ENCODE results near the gene JRKL. TPM values are rescaled to one million over a fixed set of nuclear protein-coding genes. Genes with fewer than 3 reads are reported as not detected.

Gene JRKL
- total RNA-seq, 4 donors from 2014 or later, result 1.1 to 210 (median 8.2) TPM

GRCh38 chr11:96393753-96394348, 4.0 kb downstream of the JRKL start:
- TF ChIP-seq POLR2AphosphoS5 (IDR thresholded peaks at IDR 0.05) (no peak), CTCF (IDR thresholded peaks at IDR 0.05) (peak; percentile 60 to 68 (median 66))
- Histone ChIP-seq H3K27me3 (no peaks in the 10 kb centered on the region), H3K9me3 (no peaks in the 10 kb centered on the region), H3K4me3 (no peak overlapping the region), H3K27ac (no peak overlapping the region), H3K4me1 (peaks cover 0 to 14% (median 10%) of the 10 kb centered on the region in 4 donors), H3K36me3 (no peaks in the 10 kb centered on the region)
- in situ Hi-C loops (cut with MboI; ENCODE audit: low pct_ligation_motif_present in 1 of 4, low pct_unique_long_range_greater_than_20kb in 1 of 4, low sequenced_read_pairs in 3 of 4), result loop anchor here in 1 of 4 donors (25.0 kb wide), 1 partner anchor 557 kb away; no protein-coding TSS in a partner anchor
- intact Hi-C loops (cut with DNase I; ENCODE audit: low total_unique reads), result no loop called here
- no peak for DNase-seq
- WGBS, 2 donors (ENCODE audit: low coverage in 1 of 2), result 13 to 20% methylated on average over 1 of the region's 1 CpG

- no peak for TF ChIP-seq CTCF (IDR thresholded peaks at IDR 0.05)
- TF ChIP-seq EP300 (IDR thresholded peaks at IDR 0.05; ENCODE audit: low read depth), result no peak
- intact Hi-C loops (cut with DNase I; ENCODE audit: low total_unique reads), result no loop called here
- in situ Hi-C loops (cut with MboI; ENCODE audit: low pct_ligation_motif_present in 1 of 4, low pct_unique_long_range_greater_than_20kb in 1 of 4, low sequenced_read_pairs in 3 of 4), result loop anchor here in 1 of 4 donors (25.0 kb wide), 1 partner anchor 557 kb away; no protein-coding TSS in a partner anchor
- Histone ChIP-seq H3K27me3 (no peaks in the 10 kb centered on the region), H3K9me3 (no peaks in the 10 kb centered on the region), H3K36me3 (no peaks in the 10 kb centered on the region), H3K4me3 (no peak overlapping the region), H3K4me1 (peaks cover 0 to 12% (median 6%) of the 10 kb centered on the region in 4 donors), H3K27ac (no peak overlapping the region)
- DNase-seq, result no peak
These were observed 5.0 kb downstream of the JRKL start for GRCh38 chr11:96394773-96395172.

GRCh38 chr11:96396637-96397036, 6.8 kb downstream of the JRKL start:
- in situ Hi-C loops (cut with MboI; ENCODE audit: low pct_ligation_motif_present in 1 of 4, low pct_unique_long_range_greater_than_20kb in 1 of 4, low sequenced_read_pairs in 3 of 4) (loop anchor here in 1 of 4 donors (25.0 kb wide), 1 partner anchor 559 kb away; no protein-coding TSS in a partner anchor), intact Hi-C loops (cut with DNase I; ENCODE audit: low total_unique reads) (no loop called here)
- TF ChIP-seq EP300 (IDR thresholded peaks at IDR 0.05; ENCODE audit: low read depth) (no peak), CTCF (IDR thresholded peaks at IDR 0.05) (no peak), POLR2A (IDR thresholded peaks at IDR 0.05) (no peak), POLR2AphosphoS5 (IDR thresholded peaks at IDR 0.05) (no peak)
- H3K4me1 ChIP-seq, result peaks cover 0 to 4% (median 0%) of the 10 kb centered on the region in 4 donors
- no peaks in the 10 kb centered on the region for H3K27me3 ChIP-seq
- no peak overlapping the region for H3K27ac ChIP-seq
- no peaks in the 10 kb centered on the region for H3K9me3 ChIP-seq
- no peaks in the 10 kb centered on the region for H3K36me3 ChIP-seq
- no peak for DNase-seq
- WGBS, 2 donors (ENCODE audit: low coverage in 1 of 2), result 75 to 84% methylated on average over 4 of the region's 4 CpGs
- no peak overlapping the region for H3K4me3 ChIP-seq

GRCh38 chr11:96397863-96398262, 8.1 kb downstream of the JRKL start:
- intact Hi-C loops (cut with DNase I; ENCODE audit: low total_unique reads) (no loop called here), in situ Hi-C loops (cut with MboI; ENCODE audit: low pct_ligation_motif_present in 1 of 4, low pct_unique_long_range_greater_than_20kb in 1 of 4, low sequenced_read_pairs in 3 of 4) (loop anchor here in 1 of 4 donors (25.0 kb wide), 1 partner anchor 561 kb away; no protein-coding TSS in a partner anchor)
- Histone ChIP-seq H3K4me1 (peaks cover 0 to 4% (median 0%) of the 10 kb centered on the region in 4 donors), H3K27me3 (no peaks in the 10 kb centered on the region), H3K9me3 (no peaks in the 10 kb centered on the region), H3K36me3 (no peaks in the 10 kb centered on the region), H3K4me3 (no peak overlapping the region), H3K27ac (no peak overlapping the region)
- 93 to 94% methylated on average over 2 to 3 of the region's 3 CpGs for WGBS, 2 donors (ENCODE audit: low coverage in 1 of 2)
- no peak for DNase-seq
- TF ChIP-seq EP300 (IDR thresholded peaks at IDR 0.05; ENCODE audit: low read depth) (no peak), POLR2A (IDR thresholded peaks at IDR 0.05) (no peak), POLR2AphosphoS5 (IDR thresholded peaks at IDR 0.05) (no peak), CTCF (IDR thresholded peaks at IDR 0.05) (no peak)
